K562 (cell line): ENCODE measurements around the gene PHKB.

Experiments
- CBFB ChIP-seq: sonication (generic); formaldehyde crosslinking; IDR thresholded peaks from 2 replicates; pipeline ENCODE4 v1.4.0; 2020; ENCODE audit warnings: mild to moderate bottlenecking, missing genetic modification reagents
- EZH2 ChIP-seq: IDR thresholded peaks from 2 replicates; pipeline ENCODE4 v1.6.1; 2012; ENCODE audit warnings: low read depth, mild to moderate bottlenecking, inconsistent platforms, low read length, borderline replicate concordance
- GABPA ChIP-seq: fragments of 200-800 bp; sonication (Bioruptor generic); conservative IDR thresholded peaks from 2 replicates; pipeline ENCODE4 v1.6.1; 2016; ENCODE audit warnings: low read depth, missing genetic modification characterization, missing compliant biosample characterization
- GATAD2A ChIP-seq: fragments of 450-650 bp; IDR thresholded peaks from 2 replicates; pipeline ENCODE4 v1.6.1; 2017
- KLF10 ChIP-seq: fragments of 250-450 bp; sonication (Bioruptor Pico); IDR thresholded peaks from 2 replicates; pipeline ENCODE4 v1.6.1; 2021; ENCODE audit warnings: matching md5 sums
- MCM2 ChIP-seq: fragments of 450-650 bp; IDR thresholded peaks from 2 replicates; pipeline ENCODE4 v1.6.1; 2017; ENCODE audit warnings: low read depth, mild to moderate bottlenecking
- SREBF1 ChIP-seq: fragments of 150-350 bp; IDR thresholded peaks from 2 replicates; pipeline ENCODE4 v1.6.1; 2014; ENCODE audit warnings: antibody characterized with exemption, low read depth, low read length, borderline replicate concordance
- ZKSCAN1 ChIP-seq: fragments of 150-350 bp; IDR thresholded peaks from 2 replicates; pipeline ENCODE4 v1.6.1; 2016; ENCODE audit warnings: low read depth, low read length
- TF ChIP-seq, protein P1 (sequence below): sonication (generic); formaldehyde crosslinking; IDR thresholded peaks from 2 replicates; pipeline ENCODE4 v1.8.0; 2022; ENCODE audit warnings: mild to moderate bottlenecking, missing genetic modification reagents
- TF ChIP-seq, protein P2 (sequence below): fragments of 450-650 bp; IDR thresholded peaks from 2 replicates; pipeline ENCODE4 v1.7.0; 2016; ENCODE audit warnings: borderline replicate concordance
- TF ChIP-seq, protein P3 (sequence below), 3 experiments: IDR thresholded peaks in 2 of 3; conservative IDR thresholded peaks in 1 of 3; 2 replicates each; pipeline ENCODE4 v1.5.1; 2011 to 2012; ENCODE audit warnings: low read length in 3 of 3, mild to moderate bottlenecking in 3 of 3, control low read depth in 2 of 3, improper control_type of control experiment in 1 of 3, inconsistent platforms in 1 of 3, low read depth in 1 of 3, mixed read lengths in 1 of 3, moderate library complexity in 1 of 3; ENCODE audit not compliant: insufficient read depth in 2 of 3

DNA sequence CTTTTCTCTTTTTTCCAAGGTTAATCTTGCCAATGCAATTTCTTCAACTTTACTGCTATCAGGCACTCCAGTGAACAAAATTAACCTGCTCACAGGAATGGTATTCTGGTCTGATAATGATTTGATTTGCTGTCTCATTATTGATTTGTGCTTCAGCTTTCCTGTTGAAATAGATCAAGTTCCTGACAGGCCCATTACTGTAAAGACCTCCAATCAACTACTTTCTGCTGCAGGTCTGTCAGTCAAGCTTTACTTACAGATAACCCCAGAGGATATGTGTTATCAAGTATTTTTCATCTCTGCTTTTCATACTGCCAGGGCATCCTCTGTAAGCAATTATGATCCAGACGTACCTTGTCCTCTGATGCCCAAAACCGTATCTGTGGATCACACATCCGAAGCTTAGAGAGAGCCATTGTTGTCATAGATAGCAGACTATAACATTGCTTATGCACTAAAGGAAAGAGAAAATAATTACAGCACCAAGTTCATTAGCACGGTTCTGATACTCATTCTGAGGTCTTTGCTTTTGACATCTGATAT, 215.6 kb downstream of the PHKB start:
- no peak for TF ChIP-seq GABPA (tag)
- TF ChIP-seq, protein P1, sequence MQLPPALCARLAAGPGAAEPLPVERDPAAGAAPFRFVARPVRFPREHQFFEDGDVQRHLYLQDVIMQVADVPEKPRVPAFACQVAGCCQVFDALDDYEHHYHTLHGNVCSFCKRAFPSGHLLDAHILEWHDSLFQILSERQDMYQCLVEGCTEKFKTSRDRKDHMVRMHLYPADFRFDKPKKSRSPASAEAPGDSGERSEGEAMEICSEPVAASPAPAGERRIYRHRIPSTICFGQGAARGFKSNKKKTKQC (CRISPR knock-in tag) = no peak
- TF ChIP-seq, protein P2, sequence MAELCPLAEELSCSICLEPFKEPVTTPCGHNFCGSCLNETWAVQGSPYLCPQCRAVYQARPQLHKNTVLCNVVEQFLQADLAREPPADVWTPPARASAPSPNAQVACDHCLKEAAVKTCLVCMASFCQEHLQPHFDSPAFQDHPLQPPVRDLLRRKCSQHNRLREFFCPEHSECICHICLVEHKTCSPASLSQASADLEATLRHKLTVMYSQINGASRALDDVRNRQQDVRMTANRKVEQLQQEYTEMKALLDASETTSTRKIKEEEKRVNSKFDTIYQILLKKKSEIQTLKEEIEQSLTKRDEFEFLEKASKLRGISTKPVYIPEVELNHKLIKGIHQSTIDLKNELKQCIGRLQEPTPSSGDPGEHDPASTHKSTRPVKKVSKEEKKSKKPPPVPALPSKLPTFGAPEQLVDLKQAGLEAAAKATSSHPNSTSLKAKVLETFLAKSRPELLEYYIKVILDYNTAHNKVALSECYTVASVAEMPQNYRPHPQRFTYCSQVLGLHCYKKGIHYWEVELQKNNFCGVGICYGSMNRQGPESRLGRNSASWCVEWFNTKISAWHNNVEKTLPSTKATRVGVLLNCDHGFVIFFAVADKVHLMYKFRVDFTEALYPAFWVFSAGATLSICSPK = no peak
- no peak for TF ChIP-seq MCM2
- no peak for TF ChIP-seq ZKSCAN1
- TF ChIP-seq, protein P3, sequence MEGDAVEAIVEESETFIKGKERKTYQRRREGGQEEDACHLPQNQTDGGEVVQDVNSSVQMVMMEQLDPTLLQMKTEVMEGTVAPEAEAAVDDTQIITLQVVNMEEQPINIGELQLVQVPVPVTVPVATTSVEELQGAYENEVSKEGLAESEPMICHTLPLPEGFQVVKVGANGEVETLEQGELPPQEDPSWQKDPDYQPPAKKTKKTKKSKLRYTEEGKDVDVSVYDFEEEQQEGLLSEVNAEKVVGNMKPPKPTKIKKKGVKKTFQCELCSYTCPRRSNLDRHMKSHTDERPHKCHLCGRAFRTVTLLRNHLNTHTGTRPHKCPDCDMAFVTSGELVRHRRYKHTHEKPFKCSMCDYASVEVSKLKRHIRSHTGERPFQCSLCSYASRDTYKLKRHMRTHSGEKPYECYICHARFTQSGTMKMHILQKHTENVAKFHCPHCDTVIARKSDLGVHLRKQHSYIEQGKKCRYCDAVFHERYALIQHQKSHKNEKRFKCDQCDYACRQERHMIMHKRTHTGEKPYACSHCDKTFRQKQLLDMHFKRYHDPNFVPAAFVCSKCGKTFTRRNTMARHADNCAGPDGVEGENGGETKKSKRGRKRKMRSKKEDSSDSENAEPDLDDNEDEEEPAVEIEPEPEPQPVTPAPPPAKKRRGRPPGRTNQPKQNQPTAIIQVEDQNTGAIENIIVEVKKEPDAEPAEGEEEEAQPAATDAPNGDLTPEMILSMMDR (IDR thresholded peaks at IDR 0.05 in 2 of 3, conservative IDR thresholded peaks at IDR 0.05 in 1 of 3; ENCODE audit: insufficient read depth in 2 of 3, low read depth in 1 of 3, low read length in 3 of 3) = no peak
- TF ChIP-seq SREBF1 = no peak
- no peak for TF ChIP-seq KLF10
- TF ChIP-seq GATAD2A = no peak
- no peak for TF ChIP-seq EZH2
- no peak for TF ChIP-seq CBFB
